NCI-H128 (cell line): Measurements from ENCODE around the gene EXD1.
"Not testable (repeated sequence)": the region's sequence is repeated elsewhere in the genome, so short reads cannot be mapped to it uniquely, and the experiment has no call there.

Experiments
- DNase-seq: peaks from one replicate; lab custom pipeline; 2025; ENCODE audit not compliant: unreplicated experiment; lab: John Stamatoyannopoulos, UW

Gene EXD1

DNA sequence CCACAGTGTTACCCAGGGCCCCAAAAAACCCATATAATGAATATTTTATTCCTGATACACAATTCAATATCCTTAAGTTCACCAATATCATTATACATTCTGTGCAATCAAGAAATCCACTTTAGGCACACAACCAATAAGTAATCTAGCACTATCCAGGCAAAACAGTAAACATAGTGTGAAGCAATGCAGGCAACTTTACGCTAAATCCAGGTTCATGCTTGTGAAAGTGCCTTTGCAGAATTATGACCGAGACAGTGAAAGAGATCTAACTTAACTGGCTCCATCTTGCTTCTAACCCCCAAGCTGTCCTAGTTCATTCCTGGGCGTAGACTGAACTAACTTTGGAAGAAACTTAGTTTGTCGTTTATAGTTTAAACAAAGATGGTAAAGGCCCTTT lies 80.3 kb downstream of the EXD1 start:
- DNase-seq, result no peak

DNA sequence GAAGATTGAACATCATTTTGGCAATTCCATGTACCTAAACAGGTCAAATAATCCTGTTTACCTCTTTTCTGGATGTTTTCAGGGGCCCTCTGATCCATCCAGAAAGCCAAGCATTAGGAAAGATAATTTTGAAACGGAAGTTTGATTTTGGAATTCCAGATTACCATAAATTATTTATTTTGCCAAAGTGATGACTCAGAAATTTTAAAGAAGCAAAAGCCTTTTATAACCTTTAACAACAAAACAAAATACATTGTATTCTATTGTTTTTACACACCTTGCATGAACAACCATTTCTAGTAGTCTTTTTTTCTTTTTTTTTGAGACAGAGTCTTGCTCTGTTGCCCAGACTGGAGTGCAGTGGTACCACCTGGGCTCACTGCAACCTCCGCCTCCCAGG lies 82.5 kb downstream of the EXD1 start:
- DNase-seq, result no peak

DNA sequence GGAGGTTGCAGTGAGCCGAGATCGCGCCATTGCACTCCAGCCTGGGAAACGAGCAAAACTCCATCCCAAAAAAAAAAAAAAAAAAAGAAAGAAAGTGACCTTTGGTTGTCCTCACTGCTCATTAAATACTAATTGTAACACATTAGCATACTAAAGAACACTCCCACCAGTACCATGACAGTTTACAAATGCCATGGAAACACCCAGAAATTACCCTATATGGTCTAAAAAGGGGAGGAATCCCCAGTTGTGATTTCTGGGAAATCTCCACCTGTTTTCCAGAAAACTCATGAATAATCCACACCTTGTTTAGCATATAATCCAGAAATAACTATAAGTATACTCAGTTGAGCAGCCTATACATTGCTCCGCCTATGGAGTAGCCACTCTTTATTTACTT lies 90.9 kb downstream of the EXD1 start:
- no peak for DNase-seq

DNA sequence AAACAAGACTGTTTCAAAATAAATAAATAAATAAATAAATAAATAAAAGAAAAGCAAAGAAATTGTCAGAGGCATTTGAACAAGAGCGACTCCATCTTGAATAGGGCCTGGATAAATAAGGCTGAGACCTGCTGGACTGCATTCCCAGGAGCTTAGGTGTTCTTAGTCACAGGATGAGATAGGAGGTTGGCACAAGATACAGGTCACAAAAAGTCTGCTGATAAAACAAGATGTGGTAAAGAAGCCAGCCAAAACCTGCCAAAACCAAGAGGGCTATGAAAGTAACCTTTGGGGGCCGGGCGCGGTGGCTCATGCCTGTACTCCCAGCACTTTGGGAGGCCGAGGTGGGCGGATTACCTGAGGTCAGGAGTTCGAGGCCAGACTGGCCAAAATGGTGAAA lies 91.4 kb downstream of the EXD1 start:
- DNase-seq, result not testable (repeated sequence)

DNA sequence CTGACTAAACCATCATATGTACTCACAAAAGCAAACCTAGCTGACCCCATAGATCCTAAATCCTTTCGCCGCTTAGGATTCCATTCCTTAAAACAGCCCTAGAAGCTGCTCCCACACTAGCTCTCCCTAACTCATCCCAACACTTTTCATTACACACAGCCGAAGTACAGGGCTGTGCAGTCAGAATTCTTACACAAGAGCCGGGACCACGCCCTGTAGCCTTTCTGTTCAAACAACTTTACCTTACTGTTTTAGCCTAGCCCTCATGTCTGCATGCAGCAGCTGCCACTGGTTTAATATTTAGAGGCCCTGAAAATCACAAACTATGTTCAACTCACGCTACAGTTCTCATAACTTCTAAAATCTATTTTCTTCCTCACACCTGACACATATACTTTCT lies 95.0 kb downstream of the EXD1 start:
- not testable (repeated sequence) for DNase-seq

DNA sequence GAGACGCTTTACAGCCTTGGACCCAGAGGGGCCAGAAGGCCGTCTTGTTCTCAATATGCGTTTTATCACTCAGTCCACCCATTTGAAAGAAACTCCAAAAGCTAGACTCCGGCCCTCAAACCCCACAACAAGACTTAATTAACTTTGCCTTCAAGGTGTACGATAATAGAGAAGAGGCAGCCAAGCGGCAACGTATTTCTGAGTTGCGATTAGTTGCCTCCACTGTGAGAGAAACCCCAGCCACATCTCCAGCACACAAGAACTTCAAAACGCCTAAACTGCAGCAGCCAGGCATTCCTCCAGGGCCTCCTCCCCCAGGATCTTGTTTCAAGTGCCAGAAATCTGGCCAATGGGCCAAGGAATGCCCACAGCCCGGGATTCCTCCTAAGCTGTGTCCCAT lies 97.1 kb downstream of the EXD1 start:
- no peak for DNase-seq
